Left lung (tissue), 10 donors: Measurements from ENCODE around the gene ANKS1A. TPM values are rescaled to one million over a fixed set of nuclear protein-coding genes. Genes with fewer than 3 reads are reported as not detected.

Experiments
- ATAC-seq: fragments of 200-7000 bp; cut with Tn5 transposase; one replicate; pipeline ENCODE4 v1.9.1; 2020; ENCODE audit warnings: moderate library complexity
- DNase-seq, 4 donors: peaks; one replicate each; pipeline ENCODE4 v3.0.0-alpha.2; 2013 to 2020
- H3K27ac ChIP-seq, 2 donors: fragments of 200-600 bp; sonication (generic) in 1 of 2; one replicate each; pipeline versions ENCODE4 v1.5.0 to v1.8.0; 2020 to 2021
- H3K27me3 ChIP-seq, 2 donors: fragments of 200-600 bp; sonication (generic) in 1 of 2; one replicate each; pipeline versions ENCODE4 v1.5.0 to v1.8.0; 2020 to 2021
- H3K36me3 ChIP-seq, 2 donors: fragments of 200-600 bp; sonication (generic) in 1 of 2; one replicate each; pipeline versions ENCODE4 v1.5.0 to v1.8.0; 2020 to 2021
- H3K4me1 ChIP-seq, 2 donors: fragments of 200-600 bp; one replicate each; pipeline ENCODE4 v1.8.0; 2021
- H3K4me3 ChIP-seq, 2 donors: fragments of 200-600 bp; sonication (generic) in 1 of 2; one replicate each; pipeline versions ENCODE4 v1.5.0 to v1.8.0; 2020 to 2021; ENCODE audit warnings: mild to moderate bottlenecking in 1 of 2
- H3K9me3 ChIP-seq, 2 donors: fragments of 200-600 bp; sonication (generic) in 1 of 2; one replicate each; pipeline versions ENCODE4 v1.5.0 to v1.8.0; 2020 to 2021
- CTCF ChIP-seq, 2 donors: fragments of 200-600 bp; sonication (generic) in 1 of 2; IDR thresholded peaks; one replicate each; pipeline versions ENCODE4 v1.5.0 to v1.8.0; 2021; ENCODE audit warnings: antibody characterized with exemption in 2 of 2
- intact Hi-C, 2 donors: fragments of 100-400 bp; cut with DNase I; formaldehyde crosslinking; loops; one replicate each; pipeline versions ENCODE4 v1.11.2 to v1.14.2; 2022
- polyA plus RNA-seq, 6 donors: library from polyadenylated mRNA; unstranded; fragments of 120-200 nt; gene quantifications; one replicate each; pipeline ENCODE4 v1.2.1, GENCODE V29; 2013; ENCODE audit not compliant: insufficient read length in 6 of 6
- total RNA-seq, 2 donors: library from RNA; stranded (reverse); fragmentation: NEBNext Ultra II Directional; extraction: Animal tissue kit (Norgen Biotek cat#: 25700); gene quantifications; one replicate each; pipeline ENCODE4 v1.2.1, GENCODE V29; 2021
- donor health status: DM: no; HTN: yes; CAD: no.
- donor health status: DM: no; HTN: no; CAD: no.

Gene ANKS1A
- total and polyA plus RNA-seq, 8 donors, result 23.0 to 45.4 (median 26.4) TPM

DNA sequence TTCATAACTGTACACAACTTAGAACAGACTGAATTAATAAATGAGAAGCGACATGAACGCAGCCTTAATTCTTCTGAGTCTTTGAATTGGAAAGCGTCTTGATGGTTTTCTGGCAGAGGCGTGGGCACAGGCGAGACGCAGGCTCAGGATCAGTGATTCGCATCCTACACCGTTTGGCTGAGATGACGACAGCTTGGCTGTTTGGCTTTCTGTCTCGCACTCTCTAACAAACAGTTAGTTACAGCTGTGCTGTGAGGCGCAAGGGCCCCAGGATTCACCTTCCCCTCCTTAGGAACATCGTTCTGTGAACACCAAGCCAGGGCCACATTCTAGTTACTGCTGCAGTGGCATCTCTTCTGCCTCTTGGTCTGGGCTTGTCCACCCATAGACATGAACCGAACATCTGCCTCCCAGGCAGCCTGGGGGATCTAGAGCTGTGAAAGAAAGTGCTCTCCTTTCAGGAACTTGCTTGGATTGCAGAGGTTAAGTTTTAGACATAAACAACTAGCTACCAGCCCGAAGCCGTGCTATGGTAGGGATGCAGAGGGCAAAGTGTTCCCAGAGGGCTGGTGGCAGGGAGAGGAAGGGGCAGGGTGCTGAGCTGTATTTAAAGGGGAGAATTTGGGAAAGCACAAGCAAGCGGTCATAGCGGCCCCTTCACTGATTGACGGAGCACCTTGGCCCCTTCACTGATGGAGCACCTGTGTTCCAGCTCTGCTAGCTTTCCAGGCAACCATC is 202.5 kb downstream of the ANKS1A start:
- intact Hi-C loops, result no loop called here
- Histone ChIP-seq H3K27ac (no peak overlapping the region), H3K4me3 (no peak overlapping the region), H3K4me1 (peaks cover 7% of the 10 kb centered on the region in 2 donors), H3K36me3 (peaks cover 0 to 48% of the 10 kb centered on the region in 2 donors), H3K9me3 (no peaks in the 10 kb centered on the region), H3K27me3 (no peaks in the 10 kb centered on the region)
- DNase-seq, result no peak
- TF ChIP-seq CTCF (IDR thresholded peaks at IDR 0.05), result no peak
- ATAC-seq, result no peak

DNA sequence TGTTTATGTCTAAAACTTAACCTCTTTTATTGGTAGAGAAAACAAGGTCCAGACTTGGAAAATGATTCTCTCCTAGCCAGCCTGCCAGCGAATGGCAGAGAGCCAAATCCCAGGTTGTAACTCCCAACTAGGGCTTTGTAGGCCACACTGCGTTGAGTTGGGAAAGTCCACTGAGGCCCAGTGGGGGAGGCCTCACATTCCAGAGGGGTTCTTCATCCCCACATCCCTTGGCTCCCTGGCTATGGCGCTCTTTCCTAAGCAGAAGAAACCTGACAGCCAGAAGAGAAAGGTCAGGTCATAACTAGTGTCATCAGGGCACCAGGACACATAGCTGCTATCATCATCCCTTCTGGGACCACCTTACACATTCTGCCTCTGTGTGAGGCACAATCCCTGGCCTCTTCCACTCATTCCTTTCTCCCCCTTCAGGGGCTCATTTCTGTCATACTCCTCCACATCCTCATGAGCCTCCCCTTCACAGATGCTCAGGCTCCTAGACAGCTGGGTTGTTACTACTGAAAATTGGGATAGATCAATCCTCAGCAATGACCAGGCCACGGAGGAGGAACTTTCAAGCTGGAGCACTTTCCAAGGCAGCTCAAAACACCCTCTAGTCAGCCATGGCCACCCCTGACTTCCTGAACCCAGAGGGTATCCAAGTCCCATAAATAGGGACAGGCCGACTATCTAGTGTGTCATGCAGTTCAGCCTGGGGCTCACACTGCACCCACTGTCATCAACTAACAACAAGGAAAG is 203.5 kb downstream of the ANKS1A start:
- H3K27me3 ChIP-seq, result no peaks in the 10 kb centered on the region
- H3K4me3 ChIP-seq, result no peak overlapping the region
- peaks cover 7 to 13% of the 10 kb centered on the region in 2 donors for H3K4me1 ChIP-seq
- intact Hi-C loops, result no loop called here
- no peak for TF ChIP-seq CTCF (IDR thresholded peaks at IDR 0.05)
- H3K36me3 ChIP-seq, result peaks cover 0 to 38% of the 10 kb centered on the region in 2 donors
- no peaks in the 10 kb centered on the region for H3K9me3 ChIP-seq
- DNase-seq (no peak), ATAC-seq (no peak)
- no peak overlapping the region for H3K27ac ChIP-seq

GRCh38 chr6:35093118-35093445 is 204.0 kb downstream of the ANKS1A start:
- H3K27me3 ChIP-seq, result no peaks in the 10 kb centered on the region
- DNase-seq, result no peak
- no peak overlapping the region for H3K27ac ChIP-seq
- H3K4me3 ChIP-seq, result no peak overlapping the region
- no peak for ATAC-seq
- no peak for TF ChIP-seq CTCF (IDR thresholded peaks at IDR 0.05)
- no peaks in the 10 kb centered on the region for H3K9me3 ChIP-seq
- H3K4me1 ChIP-seq, result peaks cover 7 to 13% of the 10 kb centered on the region in 2 donors
- peaks cover 0 to 32% of the 10 kb centered on the region in 2 donors for H3K36me3 ChIP-seq
- intact Hi-C loops, result no loop called here

GRCh38 chr6:35093783-35094182 is 204.7 kb downstream of the ANKS1A start:
- no peak for DNase-seq
- H3K27ac ChIP-seq, result no peak overlapping the region
- no peaks in the 10 kb centered on the region for H3K27me3 ChIP-seq
- no peak overlapping the region for H3K4me3 ChIP-seq
- peaks cover 0 to 25% of the 10 kb centered on the region in 2 donors for H3K36me3 ChIP-seq
- no peak for TF ChIP-seq CTCF (IDR thresholded peaks at IDR 0.05)
- no peak for ATAC-seq
- H3K9me3 ChIP-seq, result no peaks in the 10 kb centered on the region
- intact Hi-C loops, result no loop called here
- H3K4me1 ChIP-seq, result peaks cover 7 to 13% of the 10 kb centered on the region in 2 donors

GRCh38 chr6:35094183-35094582 is 205.1 kb downstream of the ANKS1A start:
- no peak overlapping the region for H3K4me3 ChIP-seq
- no peak overlapping the region for H3K27ac ChIP-seq
- no peaks in the 10 kb centered on the region for H3K27me3 ChIP-seq
- no peak for TF ChIP-seq CTCF (IDR thresholded peaks at IDR 0.05)
- no peak for ATAC-seq
- H3K9me3 ChIP-seq, result no peaks in the 10 kb centered on the region
- no peak for DNase-seq
- intact Hi-C loops, result no loop called here
- peaks cover 0 to 23% of the 10 kb centered on the region in 2 donors for H3K36me3 ChIP-seq
- H3K4me1 ChIP-seq, result peaks cover 7 to 13% of the 10 kb centered on the region in 2 donors
